K562 (cell line): Measurements from ENCODE around the gene WIPF1. TPM values are rescaled to one million over a fixed set of nuclear protein-coding genes. Genes with fewer than 3 reads are reported as not detected.

ENCODE experiments used
- AFF1 ChIP-seq, 2 experiments: fragments of 450-650 bp; IDR thresholded peaks; 2 replicates each; pipeline ENCODE4 v1.6.1; 2018; ENCODE audit warnings: mild to moderate bottlenecking in 2 of 2, low read depth in 1 of 2; ENCODE audit not compliant: partially characterized antibody in 2 of 2
- ARID2 ChIP-seq: fragments of 450-650 bp; IDR thresholded peaks from 2 replicates; pipeline ENCODE4 v1.6.1; 2017; ENCODE audit warnings: antibody characterized with exemption, mild to moderate bottlenecking
- CCAR2 ChIP-seq: fragments of 200-400 bp; formaldehyde crosslinking; IDR thresholded peaks from 2 replicates; pipeline ENCODE4 v1.6.1; 2017; ENCODE audit warnings: mild to moderate bottlenecking, low read depth, low read length
- EGR1 ChIP-seq: fragments of 450-650 bp; conservative IDR thresholded peaks from 2 replicates; pipeline ENCODE4 v1.6.1; 2017; ENCODE audit warnings: mild to moderate bottlenecking
- ELF4 ChIP-seq: fragments of 450-650 bp; formaldehyde crosslinking; IDR thresholded peaks from 2 replicates; pipeline ENCODE4 v1.4.0; 2022; ENCODE audit warnings: missing genetic modification characterization
- KHSRP ChIP-seq: fragments of 450-650 bp; IDR thresholded peaks from 2 replicates; pipeline ENCODE4 v1.6.1; 2017
- LEF1 ChIP-seq: fragments of 450-650 bp; IDR thresholded peaks from 2 replicates; pipeline ENCODE4 v1.6.1; 2016; ENCODE audit warnings: mild to moderate bottlenecking
- PREB ChIP-seq: sonication (generic); formaldehyde crosslinking; IDR thresholded peaks from 2 replicates; pipeline ENCODE4 v1.8.1; 2023; ENCODE audit warnings: mild to moderate bottlenecking, missing genetic modification reagents
- VEZF1 ChIP-seq: fragments of 200-800 bp; sonication (Bioruptor generic); IDR thresholded peaks from 2 replicates; pipeline ENCODE4 v1.6.1; 2017; ENCODE audit warnings: missing genetic modification characterization, missing compliant biosample characterization
- ZNF165 ChIP-seq: fragments of 250-450 bp; sonication (Bioruptor Pico); IDR thresholded peaks from 2 replicates; pipeline ENCODE4 v1.4.0; 2020; ENCODE audit warnings: borderline replicate concordance
- ZNF668 ChIP-seq: fragments of 250-450 bp; sonication (Bioruptor Pico); IDR thresholded peaks from 2 replicates; pipeline ENCODE4 v1.8.0; 2022; ENCODE audit warnings: mild to moderate bottlenecking, inconsistent platforms
- ZSCAN32 ChIP-seq: fragments of 450-650 bp; formaldehyde crosslinking; IDR thresholded peaks from 2 replicates; pipeline ENCODE4 v1.4.0; 2020; ENCODE audit warnings: mild to moderate bottlenecking, moderate library complexity
- polyA plus RNA-seq, 8 experiments: library from polyadenylated mRNA; depleted of rRNA in 4 of 8; stranded (reverse) in 5 of 8; unstranded in 3 of 8; fragments of >200 nt; fragmentation: Nextera tagmentation in 2 of 8; fragmentation: Illumina TruSeq in 1 of 8; extraction: Ambion mirVana in 2 of 8; extraction: Trizol in 1 of 8; gene quantifications; 2 replicates each; pipeline versions ENCODE4 v1.2.1 to v1.2.3, GENCODE V29; 2011 to 2014; ENCODE audit warnings: inconsistent platforms in 1 of 8, missing spikeins in 1 of 8
- total RNA-seq, 7 experiments: library from RNA; depleted of rRNA in 6 of 7; stranded (reverse); fragments of >200 nt in 6 of 7; fragmentation: Illumina TruSeq in 2 of 7; extraction: Trizol in 2 of 7; gene quantifications; 2 replicates each; pipeline versions ENCODE4 v1.2.1 to v1.2.3, GENCODE V29; 2011 to 2021; ENCODE audit warnings: low replicate concordance in 1 of 7

The WIPF1 gene
- total and polyA plus RNA-seq, 9 of the 15 experiments (the other 6 are each of a cell fraction or from before 2014, with no cell fraction given), result 0.54 to 4.9 (median 2.4) TPM

- TF ChIP-seq VEZF1 (CRISPR knock-in tag) (no peak), ZNF668 (CRISPR knock-in tag) (no peak), PREB (CRISPR knock-in tag) (no peak), ELF4 (CRISPR knock-in tag) (no peak), ZNF165 (CRISPR knock-in tag) (no peak), ARID2 (no peak), ZSCAN32 (CRISPR knock-in tag) (no peak), EGR1 (no peak), CCAR2 (no peak), AFF1 (IDR thresholded peaks at IDR 0.05; ENCODE audit: low read depth in 1 of 2, partially characterized antibody in 2 of 2) (no peak), KHSRP (no peak), LEF1 (no peak)
- TF ChIP-seq, all 486 proteins: peak for 0
Observed at GRCh38 chr2:174589334-174589733, 8.3 kb downstream of the WIPF1 start (continued).
